NCI-H1417 treated with DMSO at 0.1 percent for 48 hours (cell line): Measurements from ENCODE around the gene DDO.

Source experiments
- DNase-seq: peaks from one replicate; lab custom pipeline; 2025; lab: John Stamatoyannopoulos, UW

Gene DDO

GRCh38 chr6:110419028-110419739 is 3.8 kb upstream of the DDO start:
- DNase-seq = no peak

- no peak for DNase-seq
Measured at GRCh38 chr6:110418594-110418993, 3.2 kb upstream of the DDO start.

- DNase-seq = no peak
Measured at GRCh38 chr6:110414669-110415068, 706 bp downstream of the DDO start.

- no peak for DNase-seq
Measured at GRCh38 chr6:110412360-110412759, 3.0 kb downstream of the DDO start.

- no peak for DNase-seq
Measured at GRCh38 chr6:110410511-110410910, 4.9 kb downstream of the DDO start.

- DNase-seq = no peak
Measured at GRCh38 chr6:110409794-110410193, 5.6 kb downstream of the DDO start.

GRCh38 chr6:110408901-110409300 is 6.5 kb downstream of the DDO start:
- DNase-seq = no peak

GRCh38 chr6:110404607-110405006 is 10.8 kb downstream of the DDO start:
- no peak for DNase-seq

- no peak for DNase-seq
Measured at GRCh38 chr6:110401585-110402176, 13.7 kb downstream of the DDO start.

- no peak for DNase-seq
Measured at GRCh38 chr6:110400208-110400607, 15.2 kb downstream of the DDO start.

GRCh38 chr6:110399219-110400071 is 15.9 kb downstream of the DDO start:
- no peak for DNase-seq

- no peak for DNase-seq
Measured at GRCh38 chr6:110398778-110399177, 16.6 kb downstream of the DDO start.

GRCh38 chr6:110395221-110395620 is 20.2 kb downstream of the DDO start:
- DNase-seq = no peak

- DNase-seq = no peak
Measured at GRCh38 chr6:110394409-110394808, 21.0 kb downstream of the DDO start.

GRCh38 chr6:110392727-110393126 is 22.6 kb downstream of the DDO start:
- no peak for DNase-seq

- no peak for DNase-seq
Measured at GRCh38 chr6:110390404-110390803, 25.0 kb downstream of the DDO start.

- DNase-seq = no peak
Measured at GRCh38 chr6:110389689-110390382, 25.5 kb downstream of the DDO start.

- DNase-seq = no peak
Measured at GRCh38 chr6:110387986-110388385, 27.4 kb downstream of the DDO start.

GRCh38 chr6:110385458-110385863 is 29.9 kb downstream of the DDO start:
- DNase-seq = no peak

- DNase-seq = no peak
Measured at GRCh38 chr6:110378552-110378951, 36.8 kb downstream of the DDO start.

GRCh38 chr6:110369066-110369465 is 46.3 kb downstream of the DDO start:
- no peak for DNase-seq

- DNase-seq = no peak
Measured at GRCh38 chr6:110368284-110368683, 47.1 kb downstream of the DDO start.
